Lower leg skin (tissue), 3 donors: ENCODE data around the gene TENT4B.

Experiments used
- CTCF ChIP-seq, 3 donors: fragments of 450-650 bp; IDR thresholded peaks; one replicate each; pipeline ENCODE4 v1.5.1; 2016; ENCODE audit warnings: antibody characterized with exemption in 3 of 3, mild to moderate bottlenecking in 3 of 3, moderate library complexity in 2 of 3
- POLR2A ChIP-seq, 2 donors: fragments of 450-650 bp; IDR thresholded peaks; one replicate each; pipeline ENCODE4 v1.6.1; 2016 to 2017; ENCODE audit warnings: antibody characterized with exemption in 2 of 2, mild to moderate bottlenecking in 1 of 2, moderate library complexity in 1 of 2

GRCh38 chr16:50268352-50268751 lies 115.2 kb downstream of the TENT4B start:
- TF ChIP-seq POLR2A (IDR thresholded peaks at IDR 0.05) (no peak), CTCF (IDR thresholded peaks at IDR 0.05) (no peak)
